Measurements from ENCODE around the gene FAM241B. TPM values are rescaled to one million over a fixed set of nuclear protein-coding genes. Genes with fewer than 3 reads are reported as not detected.

Gene FAM241B
- total and polyA plus RNA-seq, 2 of the 4 experiments (the other 2 are of a cell fraction): 0.18 to 1.4 TPM

- TF ChIP-seq CEBPB (IDR thresholded peaks at IDR 0.05; ENCODE audit: low read depth, low read length) (no peak), NFE2L2 (IDR thresholded peaks at IDR 0.05; ENCODE audit: low read depth, low read length) (no peak), MAFK (IDR thresholded peaks at IDR 0.05; ENCODE audit: low read depth, low read length) (no peak), MAZ (IDR thresholded peaks at IDR 0.05; ENCODE audit: borderline replicate concordance, low read depth, low read length) (no peak), RCOR1 (IDR thresholded peaks at IDR 0.05; ENCODE audit: insufficient replicate concordance, low read length) (no peak), RAD21 (IDR thresholded peaks at IDR 0.05; ENCODE audit: low read length) (no peak)
- no TSS peak for BruUV-seq (replicated peaks)
- H3K36me3 ChIP-seq (ENCODE audit: control insufficient read depth, insufficient read depth, low read length): no peaks in the 10 kb centered on the region
- no peak overlapping the region for H4K91ac ChIP-seq (ENCODE audit: insufficient read depth, low read depth, low read length)
- no peak overlapping the region for H2AFZ ChIP-seq (replicated peaks; ENCODE audit: low read length, poor library complexity)
- WGBS, 2 experiments (ENCODE audit: extremely low coverage in 2 of 2, insufficient read length in 1 of 2): no CpG with 5 or more reads among the region's 5 CpGs
- H3K9me3 ChIP-seq (ENCODE audit: control insufficient read depth, insufficient read depth, low read length): no peaks in the 10 kb centered on the region
- no peaks in the 10 kb centered on the region for H3K4me1 ChIP-seq (ENCODE audit: control insufficient read depth, insufficient read depth, low read length)
- no peak overlapping the region for H2BK5ac ChIP-seq (ENCODE audit: low read depth, low read length, poor library complexity, severe bottlenecking)
- no peak overlapping the region for H2AK5ac ChIP-seq (ENCODE audit: low read depth, low read length)
- ATAC-seq (ENCODE audit: low read depth) (no peak), DNase-seq (no peak)
- H2BK15ac ChIP-seq (ENCODE audit: low read depth, low read length): no peak overlapping the region
- peaks cover 44% of the 10 kb centered on the region for H3K27me3 ChIP-seq (ENCODE audit: control insufficient read depth, insufficient read depth, low read length)
- in situ Hi-C loops (cut with MboI; ENCODE audit: low sequenced_read_pairs): no loop called here
- no peak overlapping the region for H3K4me3 ChIP-seq (ENCODE audit: insufficient read depth, low read depth, low read length)
- H3K4ac ChIP-seq (ENCODE audit: low read depth, low read length): no peak overlapping the region
- no peaks in the 10 kb centered on the region for H3K9me1 ChIP-seq (ENCODE audit: insufficient read depth, low read length)
- no peak overlapping the region for H3K18ac ChIP-seq (ENCODE audit: low read depth, low read length)
- H3K23ac ChIP-seq (ENCODE audit: low read depth, low read length): no peak overlapping the region
- H2AK9ac ChIP-seq (replicated peaks; ENCODE audit: low read depth, low read length, poor library complexity): no peak overlapping the region
- dilution Hi-C loops (cut with HindIII; ENCODE audit: low sequenced_read_pairs, unreplicated experiment): no loop called here
- H4K5ac ChIP-seq (ENCODE audit: low read depth, low read length): no peak overlapping the region
- no peak overlapping the region for H2BK20ac ChIP-seq (ENCODE audit: low read depth, low read length)
- H3K27ac ChIP-seq (ENCODE audit: insufficient read depth, low read length): no peak overlapping the region
- H3K4me2 ChIP-seq (ENCODE audit: low read depth, low read length): no peak overlapping the region
- H4K8ac ChIP-seq (ENCODE audit: low read depth in 2 of 2, low read length in 2 of 2): no peak overlapping the region
- no peak overlapping the region for H3K56ac ChIP-seq (ENCODE audit: extremely low read depth, insufficient read depth, low read length)
- POLR2A ChIA-PET (ENCODE audit: unreplicated experiment): no interaction called here
- no peak overlapping the region for H3K14ac ChIP-seq (replicated peaks; ENCODE audit: low read depth, low read length)
- no peaks in the 10 kb centered on the region for H4K20me1 ChIP-seq (ENCODE audit: insufficient read depth, low read length)
- no peak overlapping the region for H3K9ac ChIP-seq (ENCODE audit: low read depth, low read length)
- no peaks in the 10 kb centered on the region for H3K79me1 ChIP-seq (ENCODE audit: low read depth in 1 of 2, low read length in 2 of 2)
- no peak overlapping the region for H2BK120ac ChIP-seq (ENCODE audit: low read depth, low read length)
- CTCF ChIA-PET: no interaction called here
- intact Hi-C loops (cut with micrococcal nuclease): loop anchor here (5.0 kb wide), 1 partner anchor 98 kb away; no protein-coding TSS in a partner anchor
Observed at GRCh38 chr10:69620625-69621024, 9.4 kb upstream of the FAM241B start.

Measured in IMR-90 (cell line).